ENCODE measurements around the gene SLC2A1.

DNA sequence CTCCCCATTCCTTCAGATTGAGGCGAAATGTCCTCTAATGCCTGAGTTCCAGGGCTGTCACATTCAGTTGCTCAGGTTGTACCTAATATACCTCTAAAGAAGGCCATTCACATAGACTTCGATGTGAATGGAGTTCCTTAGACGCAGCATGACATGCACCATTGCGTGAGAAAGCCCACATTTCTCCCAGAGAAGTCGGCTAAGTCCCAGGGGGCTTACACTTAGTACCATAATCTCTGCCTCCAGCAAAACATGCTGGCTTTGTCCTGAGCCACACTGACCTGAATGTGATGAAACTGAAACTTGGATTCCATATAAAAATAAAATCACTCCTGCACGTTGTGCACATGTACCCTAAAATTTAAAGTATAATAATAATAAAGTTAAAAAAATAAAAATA is 23.2 kb upstream of the SLC2A1 start:
- TF ChIP-seq, protein P1, sequence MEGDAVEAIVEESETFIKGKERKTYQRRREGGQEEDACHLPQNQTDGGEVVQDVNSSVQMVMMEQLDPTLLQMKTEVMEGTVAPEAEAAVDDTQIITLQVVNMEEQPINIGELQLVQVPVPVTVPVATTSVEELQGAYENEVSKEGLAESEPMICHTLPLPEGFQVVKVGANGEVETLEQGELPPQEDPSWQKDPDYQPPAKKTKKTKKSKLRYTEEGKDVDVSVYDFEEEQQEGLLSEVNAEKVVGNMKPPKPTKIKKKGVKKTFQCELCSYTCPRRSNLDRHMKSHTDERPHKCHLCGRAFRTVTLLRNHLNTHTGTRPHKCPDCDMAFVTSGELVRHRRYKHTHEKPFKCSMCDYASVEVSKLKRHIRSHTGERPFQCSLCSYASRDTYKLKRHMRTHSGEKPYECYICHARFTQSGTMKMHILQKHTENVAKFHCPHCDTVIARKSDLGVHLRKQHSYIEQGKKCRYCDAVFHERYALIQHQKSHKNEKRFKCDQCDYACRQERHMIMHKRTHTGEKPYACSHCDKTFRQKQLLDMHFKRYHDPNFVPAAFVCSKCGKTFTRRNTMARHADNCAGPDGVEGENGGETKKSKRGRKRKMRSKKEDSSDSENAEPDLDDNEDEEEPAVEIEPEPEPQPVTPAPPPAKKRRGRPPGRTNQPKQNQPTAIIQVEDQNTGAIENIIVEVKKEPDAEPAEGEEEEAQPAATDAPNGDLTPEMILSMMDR (conservative IDR thresholded peaks at IDR 0.05): no peak
- no peak for TF ChIP-seq EZH2 (IDR thresholded peaks at IDR 0.05; ENCODE audit: low read depth)

All from PC-9 (cell line).